ENCODE data around the gene CCL28.
"Not testable (repeated sequence)": the region's sequence is repeated elsewhere in the genome, so short reads cannot be mapped to it uniquely, and the experiment has no call there.

Gene CCL28

GRCh38 chr5:43429706-43430105 is 17.5 kb upstream of the CCL28 start:
- no peak for DNase-seq (ENCODE audit: low read depth in 2 of 2)
- TF ChIP-seq CTCF (IDR thresholded peaks at IDR 0.05; ENCODE audit: low read depth, low read length) = no peak
- no peak overlapping the region for H3K4me3 ChIP-seq (replicated peaks in 1 of 2; ENCODE audit: low read depth in 2 of 2, low read length in 2 of 2)

- H3K4me3 ChIP-seq (replicated peaks in 1 of 2; ENCODE audit: low read depth in 2 of 2, low read length in 2 of 2) = no peak overlapping the region
- no peak for DNase-seq (ENCODE audit: low read depth in 2 of 2)
- no peak for TF ChIP-seq CTCF (IDR thresholded peaks at IDR 0.05; ENCODE audit: low read depth, low read length)
These were observed 16.8 kb upstream of the CCL28 start for GRCh38 chr5:43429016-43429415.

- no peak for DNase-seq (ENCODE audit: low read depth in 2 of 2)
- no peak for TF ChIP-seq CTCF (IDR thresholded peaks at IDR 0.05; ENCODE audit: low read depth, low read length)
- no peak overlapping the region for H3K4me3 ChIP-seq (replicated peaks in 1 of 2; ENCODE audit: low read depth in 2 of 2, low read length in 2 of 2)
These were observed 15.1 kb upstream of the CCL28 start for GRCh38 chr5:43427306-43427705.

- TF ChIP-seq CTCF (IDR thresholded peaks at IDR 0.05; ENCODE audit: low read depth, low read length) = no peak
- DNase-seq (ENCODE audit: low read depth in 2 of 2) = peak; percentile 61 to 81
These were observed 13.8 kb upstream of the CCL28 start for GRCh38 chr5:43425983-43426382.

GRCh38 chr5:43423086-43423485 is 10.9 kb upstream of the CCL28 start:
- H3K4me3 ChIP-seq (replicated peaks in 1 of 2; ENCODE audit: low read depth in 2 of 2, low read length in 2 of 2); DNase-seq (ENCODE audit: low read depth in 2 of 2): not testable (repeated sequence)

More at GRCh38 chr5:43425983-43426382, 13.8 kb upstream of the CCL28 start:
- H3K4me3 ChIP-seq (replicated peaks in 1 of 2; ENCODE audit: low read depth in 2 of 2, low read length in 2 of 2) = no peak overlapping the region

- no peak overlapping the region for H3K4me3 ChIP-seq (replicated peaks in 1 of 2; ENCODE audit: low read depth in 2 of 2, low read length in 2 of 2)
- peak; percentile 68 to 70 for DNase-seq (ENCODE audit: low read depth in 2 of 2)
- no peak for TF ChIP-seq CTCF (IDR thresholded peaks at IDR 0.05; ENCODE audit: low read depth, low read length)
These were observed 10.0 kb upstream of the CCL28 start for GRCh38 chr5:43422143-43422542.

- DNase-seq (ENCODE audit: low read depth in 2 of 2) = no peak
- TF ChIP-seq CTCF (IDR thresholded peaks at IDR 0.05; ENCODE audit: low read depth, low read length) = no peak
- H3K4me3 ChIP-seq (replicated peaks in 1 of 2; ENCODE audit: low read depth in 2 of 2, low read length in 2 of 2) = no peak overlapping the region
These were observed 9.4 kb upstream of the CCL28 start for GRCh38 chr5:43421450-43422133.

All from cardiac fibroblast (primary cell).